AG20443 (cell line): ENCODE data around the gene FAM156A.
A peak's percentile ranks its signal among the peaks of the same experiment; 100 is the strongest.
"Not testable (repeated sequence)": the region's sequence is repeated elsewhere in the genome, so short reads cannot be mapped to it uniquely, and the experiment has no call there.

Experiments used
- DNase-seq: peaks from one replicate; pipeline ENCODE4 v3.0.0; 2012; ENCODE audit warnings: low spot score, mixed read lengths

The FAM156A gene, protein sequence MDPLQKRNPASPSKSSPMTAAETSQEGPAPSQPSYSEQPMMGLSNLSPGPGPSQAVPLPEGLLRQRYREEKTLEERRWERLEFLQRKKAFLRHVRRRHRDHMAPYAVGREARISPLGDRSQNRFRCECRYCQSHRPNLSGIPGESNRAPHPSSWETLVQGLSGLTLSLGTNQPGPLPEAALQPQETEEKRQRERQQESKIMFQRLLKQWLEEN

DNA sequence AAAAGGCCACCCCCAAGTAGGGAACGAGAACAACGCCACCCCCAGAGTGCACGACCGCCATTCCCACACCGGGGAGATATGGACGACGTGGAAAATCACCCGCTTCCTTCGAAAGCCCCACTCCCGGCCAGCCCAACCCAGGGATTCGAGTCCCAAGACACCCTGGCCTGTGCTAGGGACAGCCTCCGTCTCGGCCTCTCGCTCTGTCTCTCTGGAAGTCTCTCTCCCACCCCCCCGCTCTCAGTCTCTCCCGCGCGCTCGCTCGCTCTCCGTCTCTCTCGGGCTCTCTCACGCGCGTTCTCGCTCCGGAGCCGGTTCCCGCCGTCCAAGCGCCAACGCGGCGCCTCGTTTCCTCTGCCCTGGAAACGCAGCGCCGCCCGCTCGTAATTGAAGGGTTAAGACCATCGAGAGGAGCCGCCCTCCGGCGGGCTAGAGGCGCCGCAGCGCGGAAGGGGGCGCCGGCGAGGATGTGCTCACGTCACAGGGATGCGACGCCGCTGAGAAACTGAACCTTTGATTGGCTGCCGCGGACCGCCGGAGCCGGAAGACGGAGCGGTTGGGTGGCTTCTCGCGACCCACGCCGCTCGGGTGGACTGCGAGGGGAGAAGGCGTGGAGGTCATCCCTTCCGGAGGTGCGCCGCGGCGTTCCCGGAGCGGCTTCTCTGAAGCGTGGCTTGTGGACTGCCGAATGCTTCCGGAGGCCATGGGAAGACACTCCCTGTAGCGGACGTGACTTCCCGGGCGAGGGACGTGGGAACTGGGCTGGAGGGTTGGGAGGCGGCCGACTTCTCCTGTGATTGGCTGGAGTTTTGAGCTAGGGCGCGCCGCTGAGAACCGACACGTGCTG lies at the start of gene FAM156A:
Gene FAM156A (minus strand): TSS at position 406 of the 847 bp plus-strand sequence. CDS start 9,930 bp downstream, outside the sequence.
- not testable (repeated sequence) for DNase-seq

DNA sequence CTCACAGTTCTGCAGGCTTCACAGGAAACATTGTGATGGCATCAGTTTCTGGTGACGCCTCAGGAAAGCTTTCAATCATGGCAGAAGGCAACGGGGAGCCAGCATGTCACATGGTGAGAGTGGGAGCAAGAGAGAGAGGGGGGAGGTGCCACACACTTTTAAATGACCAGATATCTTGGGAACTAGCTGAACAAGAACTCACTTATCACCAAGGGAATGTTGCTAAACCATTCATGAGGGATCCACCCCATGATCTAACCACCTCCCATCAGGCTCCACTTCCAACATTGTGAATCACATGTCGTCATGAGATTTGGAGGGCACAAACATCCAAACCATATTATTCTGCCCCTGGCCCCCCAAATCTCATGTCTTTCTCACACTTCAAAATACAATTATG lies 47.0 kb upstream of the FAM156A start:
- no peak for DNase-seq

DNA sequence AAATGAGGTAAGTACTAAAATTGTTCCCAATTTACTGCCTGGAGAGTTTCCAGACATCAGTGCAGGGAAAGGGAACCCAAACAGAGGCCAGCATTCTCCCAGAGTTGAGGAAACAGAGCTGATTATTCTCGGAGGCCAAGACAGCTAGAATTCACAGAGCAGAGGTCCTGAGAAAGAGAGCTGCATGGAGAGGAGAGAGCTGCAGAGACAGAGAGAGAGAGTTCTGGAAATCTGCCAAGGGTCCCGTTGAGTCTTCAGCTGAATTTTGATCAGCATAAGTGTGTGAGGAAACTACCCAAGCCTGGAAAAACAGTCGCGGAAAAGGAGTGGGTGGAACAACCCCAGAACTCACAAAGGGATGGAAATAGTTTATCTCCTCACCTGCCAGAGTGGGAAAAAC lies 46.5 kb upstream of the FAM156A start:
- no peak for DNase-seq

DNA sequence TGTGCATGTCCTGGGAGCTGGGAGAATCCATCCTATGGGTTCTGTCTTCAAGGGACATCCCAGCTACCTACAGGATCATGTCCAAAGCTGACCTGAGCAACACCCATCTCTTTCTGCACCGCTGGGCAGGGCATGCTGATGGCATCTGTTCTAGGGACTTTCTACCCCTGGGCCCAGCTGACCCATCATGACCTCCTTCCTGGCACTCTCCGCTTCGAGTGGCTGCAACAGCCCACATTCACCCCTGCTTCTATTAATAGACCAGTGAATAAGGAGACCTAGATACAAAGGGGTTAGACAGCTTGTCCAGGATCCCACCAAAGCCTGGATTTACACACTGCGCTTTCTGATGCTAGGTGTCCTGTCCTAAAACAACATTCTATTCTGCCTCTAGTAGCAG lies 45.7 kb upstream of the FAM156A start:
- DNase-seq: no peak

DNA sequence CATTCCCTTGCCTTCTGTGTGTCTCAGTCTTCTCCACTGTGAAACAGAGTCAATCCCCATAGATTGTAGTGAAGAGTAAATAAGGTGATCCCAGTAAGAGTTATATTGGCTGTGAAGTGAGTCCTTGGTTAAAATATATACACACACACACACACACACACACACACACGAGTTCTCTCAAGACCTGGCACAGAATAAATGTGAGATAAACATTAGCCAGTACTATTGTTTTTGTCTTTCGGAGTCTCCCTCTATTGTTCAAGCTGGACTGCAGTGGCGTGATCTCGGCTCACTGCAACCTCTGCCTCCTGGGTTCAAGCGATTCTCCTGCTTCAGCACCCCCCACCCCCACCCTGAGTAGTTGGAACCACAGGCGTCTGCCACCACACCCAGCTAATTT lies 44.8 kb upstream of the FAM156A start:
- no peak for DNase-seq

DNA sequence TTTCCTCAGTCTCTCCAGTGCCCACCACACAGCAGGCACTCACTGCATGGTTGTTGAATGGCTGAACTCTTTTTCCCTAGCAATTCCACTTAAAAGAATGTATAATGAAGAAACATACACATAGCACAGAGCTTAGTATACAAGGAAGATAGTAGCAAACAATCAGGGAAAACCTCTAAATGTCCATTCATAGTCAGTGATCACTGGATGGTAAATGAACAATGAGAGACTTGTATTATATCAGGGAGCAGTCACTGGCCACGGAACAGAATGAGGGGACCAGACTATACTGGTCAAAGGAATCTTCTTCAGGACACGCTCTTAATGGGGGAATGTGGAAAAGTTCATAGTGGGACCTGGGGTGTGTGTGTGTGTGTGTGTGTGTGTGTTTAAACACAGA lies 43.6 kb upstream of the FAM156A start:
- no peak for DNase-seq

DNA sequence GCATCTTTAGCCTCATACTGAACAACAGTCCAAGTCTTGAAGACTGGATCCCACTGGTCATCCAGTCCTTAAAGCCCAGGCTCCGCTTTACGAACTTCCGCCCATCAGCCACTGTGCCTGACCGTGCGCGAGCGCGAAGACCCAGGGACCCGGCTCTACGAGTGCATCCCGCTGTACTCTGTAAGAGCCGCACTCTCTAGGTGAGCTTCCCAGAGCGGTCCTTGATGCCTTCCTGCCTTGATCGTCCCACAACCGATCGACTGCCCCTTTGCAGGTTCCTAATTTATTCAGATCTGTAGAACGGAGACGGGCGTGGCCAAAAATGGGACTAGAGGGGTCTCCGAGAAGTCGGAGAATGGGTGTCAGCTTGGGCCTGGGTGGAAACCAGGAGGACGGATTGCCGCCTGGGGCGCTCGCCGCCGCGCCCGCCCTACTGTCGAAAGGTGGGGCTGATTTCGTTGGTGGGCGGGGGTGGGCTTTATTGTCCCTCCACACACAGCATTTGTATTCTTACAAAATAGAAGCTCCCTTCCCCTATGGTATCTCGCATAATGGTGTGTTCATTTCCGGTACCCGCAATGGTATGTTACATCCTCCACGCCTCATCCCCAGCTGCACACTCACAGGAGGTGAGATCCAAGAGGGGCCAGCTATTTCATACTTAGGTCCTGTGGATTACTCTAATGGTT lies 42.3 kb upstream of the FAM156A start:
- no peak for DNase-seq

DNA sequence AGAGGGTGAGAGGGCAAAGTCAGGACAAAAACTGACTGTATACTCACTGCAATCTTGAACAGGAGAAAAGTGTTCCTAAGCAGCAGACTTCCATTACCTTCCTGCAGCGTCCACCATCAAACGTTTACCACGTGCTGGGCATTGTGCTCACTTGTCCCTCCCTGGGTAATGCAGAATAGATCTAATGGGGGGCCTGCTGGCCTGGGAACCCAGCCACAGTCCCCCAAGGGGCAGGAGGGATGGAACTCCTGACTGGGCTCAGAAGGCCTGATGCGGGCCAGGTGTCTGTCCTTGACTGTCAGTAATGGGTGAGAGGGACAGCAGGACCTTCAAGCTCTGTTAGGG lies 37.6 kb upstream of the FAM156A start:
- DNase-seq: no peak

DNA sequence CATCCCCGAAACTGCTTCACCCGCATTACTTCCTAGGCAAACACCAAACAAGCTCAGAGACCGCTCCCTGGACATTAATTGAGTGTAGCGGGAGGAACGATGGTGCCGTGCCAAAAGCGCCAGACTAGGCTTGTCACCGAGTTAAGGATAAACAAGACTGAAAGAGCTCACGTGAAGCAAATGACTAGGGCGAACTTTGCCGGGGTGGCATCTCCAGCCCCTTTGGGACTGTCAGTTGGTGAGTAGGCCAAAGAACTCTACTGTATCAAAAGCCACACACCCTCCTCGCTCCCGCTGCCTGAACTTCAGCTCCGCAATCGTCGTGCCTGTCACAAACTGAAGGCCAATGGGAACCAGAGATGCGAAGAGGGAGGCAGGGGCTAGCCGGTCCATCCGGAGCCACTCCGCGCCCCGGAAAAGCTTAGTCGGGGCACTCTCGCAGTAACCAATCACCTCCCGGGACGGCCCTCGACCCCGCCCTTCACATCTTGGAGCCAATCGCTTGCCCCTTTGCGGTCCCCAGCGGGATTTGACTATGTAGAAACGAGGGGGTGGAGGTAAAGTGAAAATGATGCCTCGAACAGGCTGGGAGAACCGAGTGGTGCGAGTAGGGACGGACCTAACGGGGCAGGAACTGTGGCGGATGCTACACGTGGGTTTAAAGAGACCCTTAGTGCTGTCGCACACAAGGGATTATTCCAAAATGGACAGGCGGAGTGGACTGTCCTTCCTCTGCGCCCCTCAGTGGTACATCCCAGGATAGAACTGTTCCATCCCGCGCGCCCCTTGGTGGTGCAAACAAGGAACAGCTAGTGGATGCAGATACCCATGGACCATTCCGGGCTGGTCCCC lies 37.0 kb upstream of the FAM156A start:
- peak; percentile 92 for DNase-seq

DNA sequence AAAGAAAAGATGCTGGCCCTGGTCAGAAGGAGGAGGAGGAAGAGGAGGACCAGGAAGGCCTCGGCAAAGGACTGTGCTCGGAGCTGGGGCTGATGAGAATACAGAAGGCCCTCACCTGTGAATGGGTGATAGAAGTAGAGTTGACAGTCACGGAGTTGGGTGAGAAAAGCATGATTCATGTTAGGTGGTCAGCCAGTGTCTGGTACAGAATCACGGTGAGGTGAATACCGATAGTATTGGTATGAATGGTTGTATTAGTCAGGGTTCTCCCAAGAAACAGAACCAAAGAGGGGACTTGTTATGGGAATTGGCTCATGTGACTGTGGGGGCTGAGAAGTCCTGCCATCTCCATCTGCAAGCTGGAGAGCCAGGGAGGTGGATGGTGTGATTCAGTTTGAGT lies 32.5 kb upstream of the FAM156A start:
- no peak for DNase-seq

DNA sequence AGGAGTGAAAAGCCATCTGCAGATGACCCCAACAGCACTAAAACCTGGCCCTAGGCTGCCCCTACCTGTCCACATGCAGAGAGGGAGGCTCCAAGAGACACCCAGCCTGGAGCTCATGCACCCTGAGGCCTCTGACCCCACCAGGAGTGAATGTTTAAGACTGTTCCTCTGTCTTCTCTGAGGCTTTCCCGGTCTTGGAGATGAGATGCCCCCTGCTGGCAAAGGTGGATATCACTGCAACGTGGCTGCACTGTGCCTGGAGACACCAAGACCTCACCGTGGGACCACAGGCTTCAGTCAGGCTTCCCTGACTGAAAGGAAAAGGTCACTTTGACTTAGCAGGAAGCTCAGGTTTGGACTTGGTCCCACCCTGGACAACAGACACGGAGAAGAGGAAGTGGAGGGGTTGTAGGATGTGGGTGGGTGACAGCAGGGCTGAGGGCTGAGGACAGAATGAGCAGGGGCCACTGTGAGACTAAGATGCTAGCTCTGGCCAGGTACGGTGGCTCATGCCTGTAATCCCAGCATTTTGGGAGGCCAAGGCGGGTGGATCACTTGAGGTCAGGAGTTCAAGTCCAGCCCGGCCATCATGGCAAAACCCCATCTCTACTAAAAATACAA lies 31.8 kb upstream of the FAM156A start:
- peak; percentile 57 for DNase-seq

DNA sequence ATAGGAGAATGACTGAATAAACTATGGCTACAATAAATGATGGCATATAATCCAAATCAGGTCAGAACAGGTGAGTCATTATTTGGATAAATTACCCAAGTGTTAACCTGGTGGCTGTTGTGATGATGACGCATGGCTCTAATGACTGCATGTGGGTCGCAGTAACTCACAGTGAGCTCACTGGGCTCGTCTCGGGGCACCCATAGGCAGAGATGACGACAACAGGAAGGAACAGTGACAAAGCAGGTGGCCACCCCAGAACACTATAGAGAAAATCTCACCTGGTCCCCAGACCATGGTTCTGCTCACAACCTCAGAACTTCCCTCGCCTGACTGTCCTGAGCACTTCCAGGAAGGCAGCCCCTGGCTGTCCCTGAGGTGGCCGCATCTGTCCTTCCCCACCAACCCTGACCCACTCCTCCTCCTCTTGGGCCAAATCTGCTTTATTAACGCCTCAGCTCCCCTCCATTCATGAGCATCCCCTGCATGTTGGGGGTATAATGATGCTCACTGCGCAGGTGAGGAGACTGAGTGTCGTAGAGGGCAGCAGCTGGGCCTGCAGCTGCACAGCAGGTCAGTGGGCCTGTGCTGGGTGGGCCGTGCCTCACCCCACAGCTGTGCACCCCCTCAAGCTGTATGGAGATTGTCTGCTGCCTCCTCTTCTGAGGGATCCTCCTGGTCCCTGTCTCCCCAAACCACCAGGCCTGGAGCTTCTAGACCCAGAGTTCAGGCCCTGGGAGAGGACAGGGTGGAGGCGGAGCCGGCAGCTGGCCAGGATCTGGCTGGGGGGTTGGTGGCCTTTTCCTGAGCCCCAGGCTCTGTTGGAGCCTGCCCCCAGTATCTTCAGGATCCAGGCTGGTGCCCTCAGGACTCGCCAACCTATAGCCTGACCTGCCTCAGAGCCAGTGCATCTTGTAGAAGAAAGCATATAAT lies 30.9 kb upstream of the FAM156A start:
- DNase-seq: no peak

DNA sequence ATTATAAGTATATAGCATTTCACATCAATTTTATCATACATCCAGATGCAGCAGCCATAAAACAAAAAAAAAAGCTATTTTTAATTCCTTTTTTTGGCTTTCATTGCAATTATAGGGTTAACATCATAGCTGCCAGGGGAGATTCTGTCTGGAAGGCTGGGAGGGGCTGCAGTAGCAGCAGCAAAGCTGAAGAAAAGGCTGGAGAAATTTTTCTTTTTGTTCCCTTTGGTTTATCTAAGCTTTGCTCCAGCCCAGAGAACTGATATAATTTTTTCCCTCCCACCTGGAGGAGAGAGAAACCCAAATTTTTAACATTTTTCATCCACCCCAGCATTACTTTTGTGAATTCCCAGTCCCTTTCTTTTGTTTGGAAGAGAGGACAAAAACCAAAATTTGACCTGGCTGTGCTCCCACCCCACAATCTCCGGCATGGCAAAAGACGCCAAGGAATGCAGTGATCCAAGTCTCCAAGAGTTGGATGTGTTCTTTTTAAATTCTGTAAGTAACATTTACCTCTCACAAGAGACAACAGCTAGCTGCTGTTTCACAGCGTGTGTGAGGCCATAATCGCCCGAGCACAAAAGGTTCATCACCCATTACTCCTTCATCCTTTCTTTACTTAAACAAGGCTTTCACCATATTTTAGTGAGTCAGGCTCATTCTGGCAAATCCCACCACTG lies 25.1 kb upstream of the FAM156A start:
- DNase-seq: peak; percentile 10

DNA sequence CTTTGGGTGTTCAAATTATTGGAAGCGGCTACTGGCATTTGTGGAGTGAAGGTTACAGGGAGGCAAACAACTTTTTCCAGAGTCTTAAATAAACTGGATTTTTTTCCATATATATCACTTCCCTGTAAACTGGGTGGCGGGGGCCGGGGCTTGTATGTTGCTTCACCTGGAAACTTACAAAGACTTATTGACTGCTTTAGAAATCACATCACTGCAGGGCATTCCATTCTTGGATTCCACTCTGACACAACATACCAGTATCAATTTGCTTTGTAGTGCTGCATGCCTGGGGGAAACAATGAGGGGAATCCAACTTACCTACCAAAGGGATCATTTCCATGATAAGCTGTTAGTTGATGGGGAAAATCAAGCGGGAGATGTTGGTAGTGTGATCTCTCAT lies 21.7 kb upstream of the FAM156A start:
- DNase-seq: no peak

DNA sequence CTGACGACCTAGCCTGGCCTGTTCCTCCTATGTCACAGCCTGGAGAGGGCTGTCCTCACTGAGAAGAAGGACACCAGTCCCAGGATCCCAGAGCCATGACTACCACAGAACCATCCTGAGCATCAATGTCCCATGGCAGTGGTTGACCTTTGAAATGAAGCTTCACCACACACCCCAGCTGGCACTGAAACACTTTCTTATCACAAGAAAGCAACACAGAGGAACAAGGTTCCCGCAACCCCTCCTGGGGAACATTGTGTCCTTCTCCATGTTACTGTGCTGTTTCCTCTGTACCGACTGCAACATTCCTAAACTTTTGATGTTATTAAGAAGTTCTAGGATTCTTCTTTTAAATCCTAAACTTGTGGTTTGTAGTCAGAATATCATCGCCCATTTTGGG lies 21.2 kb upstream of the FAM156A start:
- no peak for DNase-seq

DNA sequence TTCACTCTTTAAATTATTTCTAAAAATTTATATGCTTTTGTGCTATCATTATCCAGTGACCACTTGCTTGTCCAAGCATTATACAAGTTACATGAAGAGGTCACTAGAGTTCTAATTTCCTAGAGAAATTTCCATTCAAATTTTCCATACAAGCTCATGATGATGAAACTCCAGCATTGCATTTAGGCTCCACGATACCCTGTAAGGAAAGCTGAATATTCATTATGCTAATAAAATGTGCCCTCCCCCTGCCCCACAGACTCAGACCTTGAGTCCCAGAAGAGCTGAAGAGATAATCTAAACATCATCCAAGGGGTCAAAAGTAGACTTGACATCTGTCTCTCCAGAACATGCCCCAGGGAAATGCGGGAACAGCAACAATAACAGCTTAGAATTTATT lies 19.6 kb upstream of the FAM156A start:
- DNase-seq: no peak

DNA sequence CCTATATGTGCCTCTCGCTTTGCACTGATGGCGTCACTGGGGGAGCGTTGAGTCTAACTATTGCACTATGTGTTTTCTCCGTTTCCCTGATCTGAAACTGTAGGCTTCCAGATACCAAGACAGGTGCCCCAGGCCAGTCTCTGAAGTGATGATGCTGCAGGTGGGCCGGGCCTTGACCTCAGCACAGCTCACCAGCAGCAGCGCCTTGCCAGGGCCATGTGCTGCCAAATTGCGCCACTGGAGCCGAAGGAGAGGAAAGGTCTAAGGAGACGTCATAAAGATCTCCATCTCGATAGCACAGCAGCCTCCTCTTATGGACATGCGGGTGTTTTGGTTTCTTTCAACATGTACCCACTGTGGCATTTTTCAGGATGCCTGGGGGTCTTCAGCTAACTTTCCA lies 17.3 kb upstream of the FAM156A start:
- not testable (repeated sequence) for DNase-seq

DNA sequence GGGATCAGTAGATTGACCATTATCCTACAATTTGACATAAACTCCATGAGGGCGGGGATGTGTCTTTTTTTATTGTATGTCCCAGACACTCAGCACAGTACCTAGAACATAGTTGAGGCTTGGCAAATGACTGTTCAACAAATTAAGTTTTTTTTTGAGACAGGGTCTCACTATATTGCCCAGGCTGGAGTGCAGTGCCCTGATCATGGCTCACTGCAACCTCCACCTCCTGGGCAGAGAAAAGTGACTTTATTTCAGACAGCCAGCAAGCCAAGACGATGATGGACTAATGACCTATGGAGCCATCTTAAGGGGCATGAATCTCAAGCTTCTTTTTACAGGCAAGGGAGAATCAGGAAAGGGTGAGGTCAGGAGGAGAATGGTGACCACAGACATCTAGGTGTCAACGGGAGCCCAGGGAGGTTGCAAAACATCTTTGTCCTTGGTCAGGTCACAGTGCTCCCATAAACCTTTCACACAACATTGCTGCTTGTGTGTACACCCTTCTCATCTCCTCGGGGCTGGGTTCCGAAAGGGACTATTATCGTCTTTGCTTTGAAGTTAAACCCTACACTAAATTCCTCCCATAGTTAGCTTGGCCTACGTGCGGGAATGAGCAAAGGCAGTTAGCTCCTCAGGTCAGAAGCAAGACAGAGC lies 16.1 kb upstream of the FAM156A start:
- not testable (repeated sequence) for DNase-seq

DNA sequence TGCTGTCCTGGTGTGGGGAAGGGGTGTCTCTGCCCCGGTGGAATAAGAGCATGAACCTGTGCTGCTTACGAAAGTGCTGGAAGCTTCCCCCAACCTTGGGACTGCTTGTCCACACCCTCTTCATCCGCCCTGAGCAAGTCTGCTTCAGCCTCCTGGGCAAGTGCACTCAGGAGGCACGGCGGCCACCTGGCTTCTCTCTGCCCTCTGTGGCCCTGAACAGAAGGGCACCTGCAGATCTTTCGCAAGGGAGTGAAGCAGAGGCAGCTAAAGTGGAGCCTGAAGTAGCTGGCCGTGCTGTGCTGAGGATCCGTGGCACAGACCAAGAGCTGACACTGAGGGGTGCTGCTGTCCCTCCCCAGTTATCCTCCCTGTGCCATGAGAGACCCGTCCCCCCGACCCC lies 9.6 kb upstream of the FAM156A start:
- not testable (repeated sequence) for DNase-seq
